ENCODE data around the gene NISCH. TPM values are rescaled to one million over a fixed set of nuclear protein-coding genes. Genes with fewer than 3 reads are reported as not detected.

The NISCH gene
- total and polyA plus RNA-seq, 2 of the 8 experiments (the other 6 are each of a cell fraction or from before 2014, with no cell fraction given) = 71.2 to 71.9 TPM

DNA sequence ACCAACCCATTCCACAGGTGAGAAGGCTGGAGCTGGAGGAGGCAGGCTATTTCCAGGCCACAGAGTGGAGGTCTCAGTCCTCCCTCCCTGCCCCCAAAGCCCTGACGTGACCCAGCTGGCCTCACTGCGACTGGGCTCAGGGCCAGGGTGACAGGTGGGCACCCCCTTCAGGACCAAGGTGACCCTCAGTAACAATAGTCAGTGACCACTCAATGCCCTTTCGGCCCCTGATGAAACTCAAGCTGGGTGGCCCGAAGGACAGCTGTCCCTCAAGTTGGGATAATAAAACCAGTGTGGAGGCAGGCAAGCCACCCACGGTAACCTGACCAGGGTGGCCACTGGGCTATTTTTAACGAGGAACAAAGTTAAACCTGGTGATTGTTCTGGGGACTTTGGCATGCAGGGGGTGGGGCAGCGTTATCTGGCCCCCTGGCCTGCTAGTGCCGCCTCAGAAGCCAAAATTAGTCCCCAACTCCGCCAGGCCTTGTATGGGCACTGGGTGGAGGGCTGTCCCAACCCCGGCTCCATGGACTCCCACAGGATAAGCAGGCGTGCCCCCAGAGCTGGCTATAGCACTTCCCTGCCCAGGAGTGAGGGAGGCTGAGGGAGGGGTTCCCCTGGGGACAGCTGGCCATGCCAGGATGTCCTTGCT is 2.7 kb upstream of the NISCH start:
- TF ChIP-seq SP1 (IDR thresholded peaks at IDR 0.05; ENCODE audit: low read depth, low read length) = no peak
- Histone ChIP-seq H2BK20ac (ENCODE audit: low read length) (no peak overlapping the region), H3K4me2 (ENCODE audit: insufficient read depth in 1 of 2, low read depth in 2 of 2, low read length in 2 of 2) (no peak overlapping the region), H3K36me3 (ENCODE audit: control insufficient read depth in 2 of 4, insufficient read depth in 4 of 4, low read length in 3 of 4) (peaks cover 0 to 2% (median under 1%) of the 10 kb centered on the region in 4 experiments; a peak in 3 of 8 replicates), H3K27me3 (replicated peaks in 1 of 4; ENCODE audit: control insufficient read depth in 3 of 4, extremely low read depth in 1 of 4, insufficient read depth in 3 of 4, low read length in 3 of 4) (no peaks in the 10 kb centered on the region), H4K20me1 (replicated peaks in 1 of 2; ENCODE audit: control insufficient read depth in 1 of 2, insufficient read depth in 2 of 2, low read length in 2 of 2) (no peaks in the 10 kb centered on the region), H3K56ac (replicated peaks; ENCODE audit: insufficient read length, low read depth, low read length) (no peak overlapping the region), H2AK5ac (ENCODE audit: low read depth, low read length) (no peak overlapping the region), H3K4me3 (ENCODE audit: extremely low read depth in 1 of 4, insufficient read depth in 2 of 4, low read depth in 3 of 4, low read length in 4 of 4) (no peak overlapping the region), H3K18ac (ENCODE audit: extremely low read depth, low read length) (no peak overlapping the region), H2AFZ (ENCODE audit: low read length) (no peak overlapping the region), H2BK120ac (replicated peaks; ENCODE audit: low read depth, low read length) (no peak overlapping the region), H3K23ac (ENCODE audit: insufficient read length) (no peak overlapping the region), H3K14ac (ENCODE audit: insufficient read length) (no peak overlapping the region), H3K79me1 (ENCODE audit: low read depth, low read length) (no peaks in the 10 kb centered on the region; the same call in 1 of the 2 replicates), H2BK15ac (ENCODE audit: low read length) (peak overlapping the region; percentile 88; the same call in 1 of the 2 replicates), H3K23me2 (ENCODE audit: low read depth, low read length) (peaks cover 8% of the 10 kb centered on the region), H4K5ac (ENCODE audit: insufficient read length, low read depth, low read length) (no peak overlapping the region), H3K4ac (replicated peaks; ENCODE audit: insufficient read length, low read depth, low read length) (no peak overlapping the region), H3K9me3 (ENCODE audit: insufficient read depth in 2 of 2, low read depth in 1 of 2, low read length in 1 of 2) (no peaks in the 10 kb centered on the region), H3K27ac (ENCODE audit: low read depth, low read length) (no peak overlapping the region), H3K79me2 (ENCODE audit: control insufficient read depth in 1 of 2, insufficient read depth in 2 of 2, low read length in 2 of 2) (peaks cover 0 to 18% of the 10 kb centered on the region in 2 experiments; a peak in 2 of 4 replicates), H4K8ac (ENCODE audit: extremely low read depth, insufficient read depth, low read length) (no peak overlapping the region), H4K91ac (replicated peaks; ENCODE audit: insufficient read length, low read length) (peak overlapping the region; percentile 25), H3K4me1 (replicated peaks in 1 of 4; ENCODE audit: control insufficient read depth in 3 of 4, insufficient read depth in 4 of 4, low read length in 3 of 4) (peaks cover 0 to 32% (median 14%) of the 10 kb centered on the region in 4 experiments; a peak in 6 of 7 replicates), H3K9ac (replicated peaks in 1 of 4; ENCODE audit: extremely low read depth in 1 of 4, low read depth in 3 of 4, low read length in 3 of 4) (no peak overlapping the region), H2BK12ac (ENCODE audit: low read depth, low read length) (peak overlapping the region; percentile 90; the same call in 1 of the 2 replicates), H2BK5ac (ENCODE audit: low read depth, low read length) (peak overlapping the region; percentile 66; the same call in 1 of the 2 replicates)
- DNase-seq (ENCODE audit: low read depth in 1 of 2, low spot score in 2 of 2) = no peak
- CTCF ChIA-PET (ENCODE audit: partially characterized antibody) = interaction anchor here (0.6 to 12.8 kb wide), 5 partner anchors 8 to 103 kb away, joined by 3 to 109 read pairs (median 13); partner anchors contain the start of gene SEMA3G
- POLR2A ChIA-PET (ENCODE audit: partially characterized antibody) = interaction anchor here (0.6 to 12.3 kb wide), 5 partner anchors 9 to 90 kb away, joined by 3 to 112 read pairs (median 6); no protein-coding TSS in a partner anchor
- 89% methylated on average over 9 of the region's 11 CpGs; no CpG with 5 or more reads in 1 of the 2 experiments for WGBS, 2 experiments (ENCODE audit: extremely low coverage in 1 of 2, insufficient coverage in 1 of 2, insufficient read length in 1 of 2, insufficient replicate concordance in 2 of 2, low coverage in 1 of 2, low lambda C conversion rate in 2 of 2, missing lambda C conversion rate in 1 of 2)
- FAIRE-seq = no peak

Measured in H1 (cell line).